Measurements from ENCODE around the gene FCRL2. TPM values are rescaled to one million over a fixed set of nuclear protein-coding genes. Genes with fewer than 3 reads are reported as not detected.

FCRL2 gene
- total RNA-seq, 4 donors from 2014 or later = not detected

DNA sequence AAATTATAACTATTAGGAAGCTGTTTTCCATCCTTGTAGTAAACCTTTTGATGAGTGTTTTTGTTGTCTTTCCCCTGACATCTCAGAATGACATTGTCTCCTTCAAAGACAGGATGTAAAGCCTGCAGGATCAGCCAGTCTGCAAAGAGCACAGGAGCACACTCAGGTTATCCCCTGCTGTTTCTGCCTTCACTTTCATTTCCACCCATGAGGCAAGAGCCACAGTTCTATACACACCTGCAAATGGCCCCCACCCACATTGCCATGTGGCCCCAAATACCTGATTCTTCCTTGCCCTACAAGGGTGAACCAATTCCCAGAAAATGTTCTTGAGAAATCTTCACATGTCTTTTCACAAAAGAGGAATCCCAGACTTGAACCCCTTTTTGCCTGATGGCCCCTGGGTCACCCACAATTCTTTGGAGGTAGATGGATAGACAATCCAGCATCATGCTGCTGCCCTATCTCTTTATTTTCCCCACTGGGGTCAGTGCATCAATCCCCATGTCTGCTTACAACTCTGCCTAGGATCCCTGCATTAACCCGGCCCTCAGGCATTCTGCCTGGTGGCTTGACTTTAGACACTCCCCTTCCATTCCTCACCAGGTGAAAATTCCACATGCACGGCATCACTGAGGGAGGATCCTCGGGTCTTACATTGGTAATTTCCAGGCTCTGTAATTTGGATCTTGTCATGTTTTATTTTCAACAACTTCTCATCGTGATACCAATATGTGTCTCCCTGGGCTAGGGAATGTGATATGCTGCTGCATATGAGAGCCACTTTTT is 79.0 kb downstream of the FCRL2 start:
- no peak for TF ChIP-seq POLR2A (IDR thresholded peaks at IDR 0.05)
- TF ChIP-seq CTCF (IDR thresholded peaks at IDR 0.05) = no peak
- 53 to 66% methylated on average over 4 of the region's 4 CpGs for WGBS, 2 donors
- intact Hi-C loops (cut with DNase I; ENCODE audit: low total_unique reads) = no loop called here
- no peak for DNase-seq (ENCODE audit: low spot score in 2 of 2)
- no peak overlapping the region for H3K4me3 ChIP-seq (ENCODE audit: low read depth, poor library complexity, severe bottlenecking)

- 48 to 62% methylated on average over 4 of the region's 4 CpGs for WGBS, 2 donors
These were observed 79.8 kb downstream of the FCRL2 start for GRCh38 chr1:157696966-157697628.

More at GRCh38 chr1:157696966-157697628, 79.8 kb downstream of the FCRL2 start:
- no peak overlapping the region for H3K4me3 ChIP-seq (ENCODE audit: low read depth, poor library complexity, severe bottlenecking)
- TF ChIP-seq CTCF (IDR thresholded peaks at IDR 0.05) (no peak), POLR2A (IDR thresholded peaks at IDR 0.05) (no peak)
- no peak for DNase-seq (ENCODE audit: low spot score in 2 of 2)
- intact Hi-C loops (cut with DNase I; ENCODE audit: low total_unique reads) = no loop called here

Other genes with a start within 250 kb of the FCRL2 start
- gene FCRL5, start 224.6 kb downstream of the FCRL2 start, total RNA-seq = not detected
- not detected for gene FCRL4, start 179.0 kb downstream of the FCRL2 start, total RNA-seq
- gene FCRL3, start 76.4 kb downstream of the FCRL2 start, total RNA-seq = not detected
- not detected for gene FCRL1, start 43.0 kb upstream of the FCRL2 start, total RNA-seq
- gene CD5L, start 64.7 kb upstream of the FCRL2 start, total RNA-seq = under 1 TPM in 2 of 4 donors, not detected in 2; 0.10 to 0.17 TPM
- gene KIRREL1, start 216.5 kb upstream of the FCRL2 start, total RNA-seq = 10 to 100 TPM in 3 of 4 donors, 1 to 10 TPM in 1; 8.8 to 19.6 (median 14.5) TPM

All from lower leg skin (tissue), 4 donors.